Ascending aorta (tissue), 2 donors: ENCODE data around the gene CERS4. TPM values are rescaled to one million over a fixed set of nuclear protein-coding genes. Genes with fewer than 3 reads are reported as not detected.

Experiments
- DNase-seq, 2 donors: peaks; one replicate each; pipeline ENCODE4 v3.0.0-alpha.2; 2019; ENCODE audit warnings: low spot score in 2 of 2
- H3K27ac ChIP-seq, 2 donors: fragments of 200-600 bp; sonication (generic); one replicate each; pipeline ENCODE4 v1.5.1; 2016 to 2017; ENCODE audit warnings: mild to moderate bottlenecking in 1 of 2
- H3K27me3 ChIP-seq: fragments of 200-600 bp; sonication (generic); one replicate; pipeline ENCODE4 v1.5.1; 2017
- H3K36me3 ChIP-seq, 2 donors: fragments of 200-600 bp; sonication (generic); one replicate each; pipeline ENCODE4 v1.5.1; 2016
- H3K4me1 ChIP-seq, 2 donors: fragments of 200-600 bp; sonication (generic); one replicate each; pipeline ENCODE4 v1.5.1; 2016 to 2017; ENCODE audit warnings: mild to moderate bottlenecking in 1 of 2
- H3K4me3 ChIP-seq, 2 donors: fragments of 200-600 bp; sonication (generic); one replicate each; pipeline ENCODE4 v1.5.1; 2016 to 2017; ENCODE audit warnings: mild to moderate bottlenecking in 1 of 2
- H3K9me3 ChIP-seq, 2 donors: fragments of 200-600 bp; sonication (generic); one replicate each; pipeline ENCODE4 v1.5.1; 2016
- intact Hi-C: fragments of 100-400 bp; cut with DNase I; formaldehyde crosslinking; loops from one replicate; pipeline ENCODE4 v1.15.1; 2023
- total RNA-seq: library from RNA; depleted of rRNA; stranded (reverse); fragments of >200 nt; gene quantifications from one replicate; pipeline ENCODE4 v1.1.0, GENCODE V29; 2016
- TF ChIP-seq, protein P1 (sequence below), 3 experiments: fragments of 200-600 bp in 2 of 3; fragments of 450-650 bp in 1 of 3; sonication (generic) in 2 of 3; IDR thresholded peaks; one replicate each; pipeline ENCODE4 v1.5.1; 2016 to 2019; ENCODE audit warnings: antibody characterized with exemption in 3 of 3, mild to moderate bottlenecking in 1 of 3, moderate library complexity in 1 of 3

CERS4 gene
- total RNA-seq, 1 donor from 2014 or later, result 20.2 TPM

DNA sequence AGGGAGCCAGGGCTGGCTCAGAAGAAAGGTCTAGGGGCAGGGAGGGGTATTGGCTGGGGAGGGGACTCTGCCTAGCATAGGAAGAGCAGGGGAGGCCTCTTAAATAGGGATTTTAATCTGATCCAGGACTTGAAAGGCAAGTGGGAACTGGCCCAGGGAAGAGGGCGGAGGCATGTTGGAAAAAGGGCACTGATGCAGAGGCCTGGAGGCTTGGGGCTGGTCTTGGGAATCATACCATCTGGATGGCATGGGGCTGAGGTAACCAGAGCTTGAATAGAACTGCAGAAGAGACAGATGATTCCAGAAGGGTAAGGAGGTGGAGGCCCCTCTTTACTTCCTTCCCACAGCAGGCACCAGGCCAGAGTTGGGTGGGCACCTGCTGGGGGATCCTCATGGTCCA, 29.1 kb downstream of the CERS4 start:
- H3K4me3 ChIP-seq, result no peak overlapping the region
- no peaks in the 10 kb centered on the region for H3K9me3 ChIP-seq
- TF ChIP-seq, protein P1, sequence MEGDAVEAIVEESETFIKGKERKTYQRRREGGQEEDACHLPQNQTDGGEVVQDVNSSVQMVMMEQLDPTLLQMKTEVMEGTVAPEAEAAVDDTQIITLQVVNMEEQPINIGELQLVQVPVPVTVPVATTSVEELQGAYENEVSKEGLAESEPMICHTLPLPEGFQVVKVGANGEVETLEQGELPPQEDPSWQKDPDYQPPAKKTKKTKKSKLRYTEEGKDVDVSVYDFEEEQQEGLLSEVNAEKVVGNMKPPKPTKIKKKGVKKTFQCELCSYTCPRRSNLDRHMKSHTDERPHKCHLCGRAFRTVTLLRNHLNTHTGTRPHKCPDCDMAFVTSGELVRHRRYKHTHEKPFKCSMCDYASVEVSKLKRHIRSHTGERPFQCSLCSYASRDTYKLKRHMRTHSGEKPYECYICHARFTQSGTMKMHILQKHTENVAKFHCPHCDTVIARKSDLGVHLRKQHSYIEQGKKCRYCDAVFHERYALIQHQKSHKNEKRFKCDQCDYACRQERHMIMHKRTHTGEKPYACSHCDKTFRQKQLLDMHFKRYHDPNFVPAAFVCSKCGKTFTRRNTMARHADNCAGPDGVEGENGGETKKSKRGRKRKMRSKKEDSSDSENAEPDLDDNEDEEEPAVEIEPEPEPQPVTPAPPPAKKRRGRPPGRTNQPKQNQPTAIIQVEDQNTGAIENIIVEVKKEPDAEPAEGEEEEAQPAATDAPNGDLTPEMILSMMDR (IDR thresholded peaks at IDR 0.05), result no peak
- intact Hi-C loops, result no loop called here
- no peak for DNase-seq
- peaks cover 3 to 11% of the 10 kb centered on the region in 2 donors for H3K4me1 ChIP-seq
- H3K27ac ChIP-seq, result no peak overlapping the region
- H3K27me3 ChIP-seq, result no peaks in the 10 kb centered on the region
- peaks cover 0 to 2% of the 10 kb centered on the region in 2 donors for H3K36me3 ChIP-seq

DNA sequence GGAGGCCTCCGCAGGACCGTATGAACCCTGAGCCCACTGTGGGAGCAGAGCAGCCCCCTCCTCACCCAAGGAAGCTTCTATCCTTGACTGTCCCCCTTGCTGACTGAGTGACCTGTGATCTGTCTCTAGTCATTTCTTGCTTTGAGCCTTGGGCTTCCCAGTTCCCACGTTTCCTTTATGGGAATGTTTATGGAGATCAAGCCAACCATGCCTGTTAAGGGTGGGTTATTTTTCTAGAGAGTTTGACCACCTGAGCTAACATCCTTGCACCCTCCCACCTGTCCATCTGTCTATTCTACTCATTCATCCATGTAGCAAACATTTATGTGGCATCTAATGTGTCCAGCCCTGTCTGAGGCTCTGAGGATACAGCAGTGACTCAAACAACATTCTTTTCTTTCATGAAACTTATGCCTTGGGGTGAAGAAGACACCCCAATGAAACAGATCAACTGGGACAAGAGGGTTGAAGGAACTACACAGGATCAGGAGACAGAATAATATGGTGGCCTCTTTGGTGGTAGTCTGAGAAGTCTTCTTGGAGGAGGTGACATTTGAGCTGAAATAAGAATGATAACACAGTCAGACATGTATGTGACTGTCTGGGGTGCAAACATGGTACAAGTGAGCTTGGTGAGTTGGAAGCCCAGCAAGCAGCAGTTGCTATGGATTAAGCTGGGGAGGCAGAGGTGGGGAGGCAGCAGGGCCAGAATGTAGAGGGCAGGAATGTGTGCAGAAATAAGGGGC, 30.5 kb downstream of the CERS4 start:
- intact Hi-C loops, result no loop called here
- no peak overlapping the region for H3K4me3 ChIP-seq
- H3K27ac ChIP-seq, result no peak overlapping the region
- H3K4me1 ChIP-seq, result peaks cover 3 to 11% of the 10 kb centered on the region in 2 donors
- H3K27me3 ChIP-seq, result no peaks in the 10 kb centered on the region
- H3K9me3 ChIP-seq, result no peaks in the 10 kb centered on the region
- H3K36me3 ChIP-seq, result peaks cover 0 to 7% of the 10 kb centered on the region in 2 donors
- TF ChIP-seq, protein P1 (IDR thresholded peaks at IDR 0.05), result no peak
- DNase-seq, result no peak

DNA sequence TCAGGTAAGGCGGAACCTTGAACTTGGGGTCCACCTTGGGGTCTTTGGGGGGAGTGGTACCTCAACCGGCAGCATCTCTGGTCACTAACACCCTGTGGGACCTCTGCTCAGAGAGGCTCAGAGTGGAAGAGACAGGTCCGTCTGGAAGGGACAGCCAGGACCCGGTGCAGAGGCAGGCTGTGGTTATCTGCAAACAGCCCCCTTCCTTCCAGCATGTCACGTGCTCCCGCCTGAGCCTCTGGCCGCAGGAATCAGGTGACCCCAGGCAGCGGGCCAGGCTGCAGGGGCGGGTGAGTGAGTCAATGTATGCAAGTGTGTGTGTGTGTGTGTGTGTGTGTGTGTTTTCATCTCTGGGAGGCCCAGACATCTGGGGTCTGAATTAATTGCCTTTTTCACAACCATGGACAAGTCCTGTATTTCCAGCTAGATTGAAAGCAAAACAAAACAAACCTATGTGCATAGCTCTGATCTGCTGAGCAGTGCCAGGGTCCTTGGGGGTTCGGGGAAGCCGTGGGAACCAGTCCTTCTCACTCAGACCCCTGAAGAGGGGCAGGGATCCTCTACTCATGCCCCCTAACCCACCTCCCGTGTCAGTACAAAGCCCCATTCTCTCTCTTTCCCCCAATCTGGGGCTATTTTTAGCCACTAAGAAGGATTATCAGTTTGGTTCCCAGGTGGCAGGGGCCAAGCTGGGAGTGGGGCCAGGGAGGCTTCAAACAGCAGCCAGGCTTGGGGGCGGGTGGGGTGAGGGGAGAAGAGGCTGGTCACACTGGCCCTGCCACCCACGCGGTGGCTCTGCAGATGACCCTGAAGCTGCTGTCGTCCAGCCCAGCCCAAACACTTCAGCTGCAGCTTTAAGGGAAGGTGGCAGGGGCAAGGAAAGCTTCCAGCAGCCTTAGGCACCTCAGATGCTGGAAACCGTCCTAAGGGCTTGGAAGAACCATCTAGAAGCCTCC, 31.4 kb downstream of the CERS4 start:
- Histone ChIP-seq H3K9me3 (no peaks in the 10 kb centered on the region), H3K27me3 (no peaks in the 10 kb centered on the region), H3K4me1 (peaks cover 3 to 11% of the 10 kb centered on the region in 2 donors), H3K4me3 (no peak overlapping the region), H3K27ac (no peak overlapping the region), H3K36me3 (peaks cover 0 to 7% of the 10 kb centered on the region in 2 donors)
- TF ChIP-seq, protein P1 (IDR thresholded peaks at IDR 0.05), result no peak
- DNase-seq, result peak; percentile 71 to 87
- intact Hi-C loops, result no loop called here

DNA sequence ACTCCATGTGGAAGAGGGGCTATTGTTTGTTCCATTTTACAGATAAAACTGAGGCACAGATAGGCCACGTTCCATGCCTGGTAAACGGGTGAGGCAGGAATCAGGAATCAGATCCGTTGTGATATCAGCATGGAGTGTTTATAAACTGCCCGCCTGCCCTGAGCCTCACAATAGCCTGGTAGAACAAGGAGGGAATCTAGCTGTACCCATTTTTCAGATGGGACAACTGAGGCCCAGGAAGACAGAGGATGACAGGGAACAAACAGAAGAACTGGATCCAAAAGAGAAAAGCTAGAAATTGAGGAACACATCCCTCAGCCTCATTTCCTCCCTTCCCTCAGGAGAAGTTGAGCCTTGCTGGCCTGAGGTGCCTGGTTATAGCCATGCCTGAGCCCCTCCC, 32.5 kb downstream of the CERS4 start:
- Histone ChIP-seq H3K27ac (no peak overlapping the region), H3K36me3 (peaks cover 0 to 7% of the 10 kb centered on the region in 2 donors), H3K4me1 (peaks cover 3 to 11% of the 10 kb centered on the region in 2 donors), H3K27me3 (no peaks in the 10 kb centered on the region), H3K9me3 (no peaks in the 10 kb centered on the region), H3K4me3 (no peak overlapping the region)
- TF ChIP-seq, protein P1 (IDR thresholded peaks at IDR 0.05), result no peak
- DNase-seq, result no peak
- intact Hi-C loops, result no loop called here

DNA sequence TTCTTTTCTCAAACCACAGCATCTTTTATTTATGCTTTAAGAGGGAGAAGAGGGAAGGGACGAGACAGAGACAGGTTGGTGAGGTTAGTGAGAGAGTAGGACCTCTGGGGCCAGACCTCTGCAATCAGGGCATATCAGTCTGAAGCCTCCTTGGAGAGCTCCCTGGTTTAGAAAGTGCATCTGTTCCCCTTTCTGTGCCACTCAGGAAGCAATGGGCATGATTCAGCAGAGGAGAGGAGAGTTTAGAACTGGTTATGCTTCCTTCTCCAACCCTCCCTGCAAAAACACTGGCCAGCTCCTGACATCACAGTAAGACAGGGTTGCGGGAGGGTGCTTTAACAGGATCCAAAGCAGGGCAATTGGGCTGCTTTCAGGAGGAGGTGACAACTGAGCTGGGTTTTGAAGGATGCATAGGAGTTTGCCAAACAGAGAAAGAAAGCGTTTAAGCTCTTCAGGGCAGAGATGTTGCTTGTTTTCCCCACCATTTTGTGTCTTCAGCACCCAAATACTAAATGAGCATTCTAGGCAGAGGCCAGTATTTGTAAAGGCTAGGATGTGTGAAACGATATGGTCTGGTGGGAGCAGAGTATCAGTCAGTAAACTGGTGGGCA, 33.1 kb downstream of the CERS4 start:
- TF ChIP-seq, protein P1 (IDR thresholded peaks at IDR 0.05), result no peak

More for the DNA sequence above, 33.1 kb downstream of the CERS4 start:
- no peak overlapping the region for H3K4me3 ChIP-seq
- no peak for DNase-seq
- peaks cover 0 to 7% of the 10 kb centered on the region in 2 donors for H3K36me3 ChIP-seq
- no peaks in the 10 kb centered on the region for H3K9me3 ChIP-seq
- peaks cover 3 to 11% of the 10 kb centered on the region in 2 donors for H3K4me1 ChIP-seq
- H3K27ac ChIP-seq, result no peak overlapping the region
- intact Hi-C loops, result no loop called here
- H3K27me3 ChIP-seq, result no peaks in the 10 kb centered on the region
